GM21576 (cell line): ENCODE measurements around the gene WASHC3.
"Not testable (repeated sequence)": the region's sequence is repeated elsewhere in the genome, so short reads cannot be mapped to it uniquely, and the experiment has no call there.

ENCODE experiments used
- ATAC-seq: cut with Tn5 transposase; IDR thresholded peaks from one replicate; pipeline ENCODE4 v1.9.1; 2021; ENCODE audit warnings: mild to moderate bottlenecking, moderate library complexity; ENCODE audit not compliant: unreplicated experiment

The WASHC3 gene

DNA sequence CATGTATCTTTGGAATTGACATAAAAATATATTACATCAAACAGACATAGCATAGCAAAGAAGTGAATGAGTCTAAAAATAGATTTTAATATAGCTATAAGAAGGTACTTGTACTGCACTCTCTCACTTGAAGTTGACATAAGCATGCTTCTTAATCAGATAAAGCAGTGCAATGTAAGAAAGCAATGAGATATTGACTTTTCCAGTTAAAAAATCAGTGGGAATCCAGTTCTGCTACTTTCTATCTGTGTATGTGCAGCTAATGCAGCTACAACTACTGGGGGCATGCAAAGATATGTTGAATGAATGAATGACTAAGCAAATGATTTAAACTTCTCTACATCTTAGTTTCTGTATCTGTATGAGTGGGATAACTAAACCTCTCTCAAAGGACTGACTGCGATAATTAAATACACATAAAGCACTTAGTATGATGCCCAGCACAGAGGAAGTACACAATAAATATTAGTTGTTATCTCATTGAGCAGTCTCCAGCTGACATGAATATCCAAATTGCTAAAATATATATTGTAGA lies 10.3 kb downstream of the WASHC3 start:
- ATAC-seq = no peak

DNA sequence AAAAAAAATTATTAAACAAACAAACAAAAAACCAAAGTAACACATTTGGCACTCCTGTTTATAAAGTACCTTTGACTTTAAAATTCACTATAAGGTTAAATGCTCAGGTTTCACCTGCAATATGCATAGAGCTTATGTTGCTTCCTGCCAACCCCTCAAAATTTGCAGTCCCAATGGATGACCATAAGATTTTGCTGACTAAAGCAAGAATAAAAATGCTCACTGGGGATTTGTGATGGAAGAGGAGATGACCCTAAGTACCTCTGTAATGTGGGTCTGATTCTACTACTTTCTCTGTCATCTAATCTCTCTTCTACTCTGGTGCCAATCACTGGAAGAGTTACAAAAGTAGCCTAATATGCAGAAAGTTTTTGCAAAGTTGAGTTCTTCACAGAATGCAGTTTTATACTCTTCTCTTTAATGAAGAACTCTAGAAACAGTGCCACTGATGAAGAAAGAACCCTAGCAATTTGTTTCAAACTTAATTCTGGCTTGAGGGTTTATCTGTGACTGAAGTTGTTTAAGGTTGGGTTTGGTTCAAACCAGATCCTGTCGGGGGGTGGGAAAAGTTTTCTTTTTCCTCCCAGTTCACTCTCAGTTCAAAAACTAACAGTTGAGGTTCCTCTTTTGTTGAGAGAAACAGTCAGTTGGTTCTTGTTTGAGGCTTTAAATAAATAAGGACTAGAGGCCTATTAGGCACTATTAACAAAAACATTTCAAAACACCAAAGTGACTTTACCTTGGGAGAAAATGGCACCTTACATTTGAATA lies 10.9 kb downstream of the WASHC3 start:
- ATAC-seq = no peak

DNA sequence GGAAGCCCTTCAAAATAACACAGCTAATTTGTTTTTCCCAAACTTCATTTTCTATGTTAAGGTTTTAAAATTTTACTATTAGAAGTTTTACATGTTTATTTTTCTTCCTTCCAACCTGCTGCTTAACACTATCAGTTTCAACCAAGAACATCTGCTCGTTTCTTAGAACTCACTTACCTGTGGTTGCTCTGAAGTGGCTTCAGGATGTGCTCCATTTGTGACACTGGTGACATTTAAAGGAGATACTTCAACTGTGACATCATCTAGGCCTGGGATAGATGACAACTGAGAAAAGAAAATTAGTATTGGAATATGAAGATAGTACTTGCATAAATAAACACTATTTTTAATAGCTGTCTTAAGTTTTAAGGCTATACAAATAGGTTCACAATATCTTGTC lies 17.9 kb downstream of the WASHC3 start:
- ATAC-seq = peak; percentile 79

DNA sequence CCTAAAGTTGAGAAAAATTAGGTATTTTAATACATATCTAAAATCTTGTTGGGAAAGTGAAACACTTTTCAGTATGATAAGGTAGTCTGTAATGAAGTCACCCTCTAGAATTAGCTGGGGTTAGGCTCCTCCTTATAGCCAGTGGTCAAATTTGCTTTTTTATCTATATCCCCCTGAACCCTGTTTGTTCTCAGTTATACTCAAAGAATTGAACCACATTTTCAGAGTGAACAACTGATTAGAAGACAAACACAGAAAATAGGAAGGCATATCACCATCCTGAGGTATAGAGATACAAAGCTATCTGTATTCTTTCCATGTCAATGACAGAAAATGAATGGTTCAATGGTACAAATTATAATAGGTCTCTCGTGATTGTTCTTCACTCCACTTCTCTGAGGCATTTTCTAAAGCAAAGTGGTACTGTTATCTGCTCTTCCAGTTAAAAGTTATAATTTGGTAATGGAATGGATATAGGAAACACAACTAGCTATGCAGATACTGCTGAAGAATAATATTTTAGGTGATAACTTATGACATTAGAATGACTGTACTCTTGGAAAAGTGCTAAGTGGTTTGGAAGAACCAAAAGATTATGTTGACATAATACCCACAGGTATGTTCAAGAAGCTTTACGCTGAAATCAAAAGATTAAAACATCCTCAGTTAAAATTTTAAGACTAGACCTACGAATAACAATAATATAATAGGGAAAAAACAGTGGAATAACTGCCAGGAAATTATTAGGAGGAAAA lies 27.6 kb downstream of the WASHC3 start:
- ATAC-seq = no peak

DNA sequence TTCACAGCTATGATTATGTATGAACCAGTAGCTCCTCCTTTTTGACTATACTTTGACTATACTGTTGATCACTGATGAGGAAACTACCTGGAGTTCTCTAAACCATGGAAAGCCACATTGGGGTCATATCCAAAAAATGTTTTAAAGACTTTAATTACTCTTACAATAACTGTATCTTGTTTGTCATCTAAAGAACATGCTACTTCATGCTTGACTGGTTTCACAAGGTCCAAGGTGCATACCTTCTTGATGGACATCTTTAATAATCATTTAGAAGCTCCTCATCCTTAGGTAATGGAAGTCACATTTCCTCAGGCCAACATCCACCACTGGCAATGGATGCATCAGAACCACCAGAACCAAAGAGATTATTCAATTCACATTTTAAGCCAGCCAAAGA lies 29.9 kb downstream of the WASHC3 start:
- no peak for ATAC-seq

DNA sequence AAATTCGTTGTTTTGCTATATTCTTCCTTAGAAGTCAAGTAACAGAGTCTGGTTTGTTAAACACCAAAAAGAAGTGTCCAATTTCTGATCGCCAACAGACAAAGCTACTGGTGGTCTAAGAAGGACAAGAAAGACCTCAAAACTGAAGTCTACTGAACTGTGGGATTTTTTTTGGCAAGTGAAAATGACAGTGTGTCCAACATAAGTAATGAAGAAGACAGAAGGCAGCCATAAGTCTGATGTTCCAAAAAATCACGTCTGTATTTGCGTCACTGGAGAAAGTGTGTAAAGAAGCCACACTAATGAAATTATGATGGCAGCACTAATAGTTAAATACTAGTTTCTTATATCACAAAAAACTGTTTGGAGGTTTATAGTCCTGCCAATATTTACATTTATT lies 32.6 kb downstream of the WASHC3 start:
- no peak for ATAC-seq

DNA sequence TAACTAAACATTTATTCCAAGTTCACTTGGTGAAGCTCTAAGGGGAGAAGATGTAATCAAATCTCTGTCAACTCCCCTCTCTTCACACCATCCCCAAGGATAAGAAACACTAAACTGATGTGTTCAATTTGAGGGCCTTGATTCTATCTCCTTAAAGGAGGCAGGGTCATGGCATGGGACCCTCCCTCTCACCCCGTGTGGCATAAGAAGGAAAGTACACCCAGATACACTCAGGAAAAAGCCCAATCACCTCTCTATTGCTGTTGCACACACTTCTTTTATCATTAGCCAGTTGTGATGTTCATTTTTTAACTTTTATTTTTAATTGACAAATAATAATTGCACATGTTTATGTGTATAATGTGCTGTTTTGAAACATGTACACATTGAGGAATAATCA lies 35.1 kb downstream of the WASHC3 start:
- ATAC-seq = no peak

DNA sequence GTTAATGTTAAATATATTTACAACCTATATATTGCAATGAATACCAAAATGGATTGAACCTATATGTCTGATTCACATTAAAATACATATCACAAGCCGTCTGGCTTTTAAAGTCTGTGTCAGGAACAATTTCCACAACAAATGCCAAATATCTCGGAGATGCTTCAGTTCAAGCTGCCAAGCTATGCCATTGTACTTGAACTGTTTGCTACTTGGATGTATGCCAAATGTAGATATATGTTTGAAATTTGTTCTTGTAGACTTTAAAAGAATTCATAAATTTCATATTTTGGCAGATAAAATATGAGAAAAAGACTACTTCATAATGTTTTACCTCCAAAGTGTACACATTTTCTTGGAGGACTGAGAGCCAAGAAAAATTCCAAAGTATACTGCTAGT lies 37.0 kb downstream of the WASHC3 start:
- ATAC-seq = no peak

DNA sequence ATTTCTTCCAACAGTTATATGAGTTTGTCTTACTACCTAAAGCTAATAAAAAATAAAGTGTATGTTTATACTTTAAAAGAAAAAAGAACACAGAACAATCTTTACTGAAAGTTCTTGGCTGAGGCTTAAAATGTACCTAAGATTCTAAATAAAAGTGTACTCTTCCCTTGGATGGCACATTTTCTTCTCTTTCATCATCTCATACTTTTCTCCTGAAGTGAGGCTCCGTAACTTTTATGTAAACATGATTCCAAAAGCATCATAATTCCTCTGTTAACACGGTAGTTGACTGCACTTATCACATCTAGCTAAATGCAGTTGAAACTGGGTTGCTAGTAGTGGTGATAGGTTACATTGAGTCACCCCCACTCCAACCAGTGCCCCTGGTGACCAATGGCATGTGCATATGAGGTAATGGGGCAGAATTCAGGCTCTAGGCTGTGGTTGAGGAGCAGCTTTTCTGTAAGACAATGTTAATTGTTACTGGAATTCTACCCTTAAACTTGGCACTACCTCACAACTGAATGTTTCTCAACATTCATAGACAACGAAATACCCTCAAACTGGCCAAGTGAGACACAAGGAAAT lies 38.4 kb downstream of the WASHC3 start:
- ATAC-seq = no peak

DNA sequence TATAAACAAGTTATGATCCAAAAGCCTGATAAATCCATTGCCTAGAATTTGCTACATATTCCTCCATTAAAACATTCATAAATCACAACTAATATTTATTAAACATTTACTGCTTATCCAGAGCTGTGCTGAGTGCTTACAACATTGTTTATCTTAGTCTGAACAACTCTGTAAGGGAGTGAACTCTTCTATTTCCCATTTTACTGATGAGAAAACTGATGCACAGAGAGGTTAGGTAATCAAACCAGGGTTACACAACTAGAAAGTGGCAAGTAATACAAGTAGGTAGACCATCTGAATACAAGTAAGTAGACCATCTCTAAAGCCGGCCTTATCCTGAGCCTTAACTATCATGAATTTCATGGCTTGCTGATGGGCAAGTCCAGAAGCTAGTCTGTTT lies 39.5 kb downstream of the WASHC3 start:
- ATAC-seq = no peak

DNA sequence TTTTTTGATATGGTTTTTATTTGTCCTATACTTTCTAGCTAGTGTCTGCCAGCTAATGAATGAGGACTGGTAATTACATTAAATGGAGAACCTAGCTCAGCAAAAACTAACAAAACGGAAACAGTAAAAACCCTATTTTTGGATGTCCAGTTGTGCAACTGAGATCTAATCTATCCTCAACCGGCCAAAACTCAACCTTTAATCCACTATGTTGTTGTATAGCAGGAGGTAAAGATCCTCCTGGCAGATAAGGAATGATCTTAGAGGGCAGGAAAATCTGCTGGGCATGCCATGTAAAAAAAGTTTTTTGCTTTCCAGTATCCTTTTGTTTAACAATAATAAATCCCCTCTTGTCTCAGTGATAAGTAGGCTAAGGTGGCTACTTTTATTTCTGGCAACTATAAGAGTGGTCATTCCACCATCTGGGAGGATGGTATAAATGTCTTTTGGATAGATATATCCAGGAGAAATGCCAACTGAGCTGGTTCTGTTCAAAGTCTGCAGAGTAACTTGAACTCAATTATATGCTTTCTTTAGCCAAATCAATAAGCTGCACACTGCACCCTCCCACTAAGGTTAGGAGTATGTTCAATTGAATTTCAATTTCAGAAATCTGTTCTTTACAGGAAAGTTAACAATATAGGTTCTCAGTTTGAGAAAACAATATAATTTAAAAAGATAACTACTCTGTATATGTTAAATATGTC lies 40.1 kb downstream of the WASHC3 start:
- no peak for ATAC-seq

DNA sequence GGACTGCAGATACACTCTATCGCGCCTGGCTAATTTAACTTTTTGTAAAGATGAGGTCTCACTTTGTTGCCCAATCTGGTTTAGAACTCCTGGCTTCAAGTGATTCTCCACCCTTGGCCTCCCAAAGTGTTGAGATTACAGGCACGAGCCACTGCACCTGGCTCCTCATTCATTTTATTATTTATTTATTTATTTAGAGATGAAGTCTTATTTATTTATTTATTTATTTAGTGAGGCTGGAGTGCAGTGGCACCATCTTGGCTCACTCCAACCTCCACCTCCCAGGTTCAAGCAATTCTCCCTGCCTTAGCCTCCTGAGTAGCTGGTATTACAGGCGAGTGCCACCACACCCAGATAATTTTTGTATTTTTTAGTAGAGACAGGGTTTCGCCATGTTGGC lies 43.2 kb downstream of the WASHC3 start:
- not testable (repeated sequence) for ATAC-seq

DNA sequence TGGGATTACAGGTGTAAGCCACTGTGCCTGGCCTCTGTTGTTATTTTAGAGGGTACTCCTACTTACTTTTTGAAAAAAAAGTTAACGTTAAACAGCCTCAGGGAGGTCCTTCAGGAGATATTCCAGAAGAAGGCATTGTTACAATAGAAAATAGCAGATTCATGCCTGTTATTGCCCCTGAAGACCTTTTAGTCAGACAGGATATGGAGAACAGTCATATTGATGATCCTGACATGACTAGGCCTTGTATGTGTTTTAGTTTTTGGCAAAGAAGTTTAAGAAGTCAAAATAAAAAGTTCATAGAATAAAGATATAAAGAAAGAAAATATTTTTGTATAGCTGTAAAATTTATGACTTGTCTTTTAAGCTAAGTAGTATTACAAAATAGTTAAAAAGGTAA lies 45.3 kb downstream of the WASHC3 start:
- ATAC-seq = no peak

DNA sequence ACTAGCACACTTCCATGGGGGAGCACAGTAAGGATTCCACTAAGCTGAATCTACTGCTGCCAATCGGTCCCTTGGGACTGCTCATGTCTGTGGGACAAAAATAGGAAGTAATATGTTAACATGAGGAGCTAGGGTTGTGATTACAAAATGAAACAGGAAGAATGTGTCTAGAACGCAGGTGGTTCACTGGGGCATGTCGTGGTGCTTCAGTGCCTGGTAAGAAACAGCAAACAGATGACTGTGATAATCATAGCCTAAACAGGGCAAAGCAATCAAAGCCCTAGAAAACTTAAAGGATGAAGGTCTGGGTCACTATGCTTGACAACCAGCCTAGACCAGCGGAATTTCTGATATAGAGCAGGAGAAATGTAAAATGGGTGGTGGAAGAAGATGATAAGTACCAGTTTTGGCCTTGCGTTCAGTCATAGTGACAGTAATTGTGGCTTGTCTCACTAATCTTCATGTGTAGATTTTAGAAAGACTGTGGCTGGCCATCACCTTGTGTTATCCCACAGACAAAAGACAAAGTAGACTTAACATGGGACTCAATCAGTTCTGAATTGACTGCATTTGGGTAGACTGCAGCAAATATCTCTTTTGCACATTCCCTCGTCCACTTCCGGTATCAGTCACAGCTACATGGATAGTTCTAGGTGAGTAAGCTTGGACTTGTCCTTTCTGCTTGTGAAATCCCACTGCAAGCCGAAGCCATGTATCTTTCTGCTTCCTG lies 51.4 kb downstream of the WASHC3 start:
- ATAC-seq = peak; percentile 97

DNA sequence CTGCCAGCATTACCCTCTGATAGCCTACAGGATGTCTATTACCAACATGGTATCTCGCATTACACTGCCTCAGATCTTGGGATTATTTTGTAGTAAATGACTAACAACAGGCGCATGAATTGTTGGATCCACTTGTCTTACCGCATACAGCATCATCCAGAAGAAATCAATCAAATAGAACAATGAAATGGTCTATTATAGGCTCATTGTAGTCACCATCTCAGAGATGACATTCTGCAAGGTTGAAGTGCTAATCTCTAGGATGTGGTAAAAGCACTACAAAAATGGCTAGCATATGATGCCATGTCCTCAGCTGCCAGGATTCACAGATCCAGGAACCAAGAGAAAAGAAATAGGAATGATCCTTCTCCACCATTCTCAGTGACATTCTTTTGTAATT lies 52.0 kb downstream of the WASHC3 start:
- ATAC-seq = no peak

DNA sequence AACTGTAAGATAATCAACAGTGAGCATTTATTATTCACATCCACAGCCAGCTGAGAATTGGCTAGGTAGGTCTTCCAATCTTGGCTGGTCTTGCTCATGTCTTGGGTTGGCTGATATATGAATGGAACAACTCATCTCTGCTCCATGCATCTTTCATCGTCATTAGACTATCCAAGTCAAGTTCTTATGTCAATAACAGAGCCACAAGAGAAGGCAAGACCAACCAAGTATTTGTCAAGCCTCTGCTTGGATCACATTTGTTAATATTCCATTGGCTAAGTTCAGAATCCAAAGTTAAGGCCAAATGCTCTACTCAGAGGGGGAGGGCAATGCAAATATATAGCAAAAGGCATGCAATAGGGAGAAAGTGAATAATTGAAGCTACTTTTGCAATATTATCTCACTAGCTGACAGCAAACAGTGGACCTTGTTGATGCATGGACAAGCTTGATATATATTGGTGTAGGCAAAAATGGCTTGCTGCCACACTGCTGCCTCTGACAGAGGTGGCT lies 53.1 kb downstream of the WASHC3 start:
- ATAC-seq = no peak

DNA sequence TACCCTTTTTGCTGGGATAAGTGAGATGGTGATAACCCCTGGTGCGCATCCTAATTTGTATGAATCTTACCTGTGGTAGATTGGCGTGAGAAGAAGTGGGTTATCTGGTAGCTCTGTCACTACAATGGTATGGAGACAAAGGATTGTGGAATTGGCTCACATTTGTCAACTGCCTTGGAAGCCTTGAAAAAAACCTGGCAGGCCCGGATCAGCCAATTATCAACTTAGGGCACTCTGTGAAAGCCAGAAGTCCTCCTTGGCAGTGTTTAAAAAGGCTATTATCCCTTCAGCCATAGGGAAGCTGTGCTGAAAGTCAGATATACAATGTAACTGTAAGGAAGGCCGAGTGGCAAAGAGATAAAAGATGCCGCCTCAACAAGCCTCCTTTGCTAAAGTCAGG lies 56.5 kb downstream of the WASHC3 start:
- no peak for ATAC-seq

DNA sequence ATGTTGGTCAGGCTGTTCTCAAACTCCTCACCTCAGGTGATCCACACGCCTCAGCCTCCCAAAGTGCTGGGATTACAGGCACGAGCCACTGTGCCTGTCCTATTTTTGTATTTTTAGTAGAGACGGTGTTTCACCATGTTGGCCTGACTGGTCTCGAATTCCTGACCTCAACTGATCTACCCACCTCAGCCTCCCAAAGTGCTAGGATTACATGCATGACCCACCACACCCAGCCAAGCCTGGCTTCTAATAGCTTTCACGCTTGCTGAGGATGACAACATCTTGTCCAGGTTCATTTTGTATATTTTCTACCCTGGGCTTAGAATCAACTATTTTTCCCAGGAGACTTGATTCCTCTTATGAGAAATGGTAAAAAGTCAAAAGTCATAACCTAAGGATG lies 64.7 kb downstream of the WASHC3 start:
- ATAC-seq = no peak

DNA sequence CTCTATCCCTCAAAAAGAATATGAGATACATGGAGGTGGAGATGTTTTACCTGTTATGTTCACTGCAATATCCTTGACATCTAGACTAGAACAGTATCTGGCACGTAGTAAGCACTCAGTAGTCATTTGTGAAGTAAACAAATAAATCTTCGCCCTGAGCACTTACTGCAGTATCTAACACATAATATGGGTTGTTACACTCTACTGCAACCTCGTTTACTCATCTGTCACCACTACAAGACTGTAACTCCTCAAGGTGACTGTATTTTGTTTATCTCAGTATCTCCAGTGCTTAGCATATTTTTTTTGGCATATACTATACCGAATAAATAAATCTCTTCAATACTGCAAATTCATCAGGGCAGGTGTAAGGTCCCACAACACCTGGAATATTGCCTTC lies 66.1 kb downstream of the WASHC3 start:
- no peak for ATAC-seq

DNA sequence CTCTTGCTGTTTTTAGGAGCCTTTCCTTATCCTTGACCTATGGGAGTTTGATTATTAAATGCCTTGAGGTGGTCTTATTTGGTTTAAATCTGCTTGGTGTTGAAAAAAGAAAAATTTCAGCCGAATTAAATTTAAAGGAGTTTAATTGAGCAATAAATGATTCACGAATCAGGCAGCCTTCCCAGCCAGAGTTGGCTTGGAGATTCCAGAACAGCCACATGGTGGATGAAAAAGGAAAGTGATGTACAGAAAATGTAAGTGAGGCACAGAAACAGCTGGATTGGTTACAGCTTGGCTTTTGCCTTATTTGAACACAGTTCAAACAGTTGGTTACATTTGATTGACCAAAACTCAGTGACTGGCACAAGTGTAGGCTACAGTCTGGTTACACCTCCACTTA lies 69.7 kb downstream of the WASHC3 start:
- ATAC-seq = no peak
